Occipital lobe (tissue), 2 donors: Measurements from ENCODE around the gene TMCC3. TPM values are rescaled to one million over a fixed set of nuclear protein-coding genes. Genes with fewer than 3 reads are reported as not detected.
"Not testable (repeated sequence)": the region's sequence is repeated elsewhere in the genome, so short reads cannot be mapped to it uniquely, and the experiment has no call there.

Source experiments
- DNase-seq: peaks from one replicate; lab custom pipeline; 2025; lab: John Stamatoyannopoulos, UW
- total RNA-seq: library from RNA; depleted of rRNA; stranded (reverse); fragments of >200 nt; gene quantifications from one replicate; pipeline ENCODE4 v1.2.3, GENCODE V29; 2014

Gene TMCC3
- total RNA-seq, 1 donor from 2014 or later, result 8.7 TPM

GRCh38 chr12:94603434-94604365 is 46.7 kb downstream of the TMCC3 start:
- DNase-seq, result no peak

GRCh38 chr12:94602024-94602423 is 48.3 kb downstream of the TMCC3 start:
- no peak for DNase-seq

GRCh38 chr12:94601307-94601706 is 49.0 kb downstream of the TMCC3 start:
- DNase-seq, result not testable (repeated sequence)

- DNase-seq, result no peak
Measured at GRCh38 chr12:94599189-94599588, 51.2 kb downstream of the TMCC3 start.

- no peak for DNase-seq
Measured at GRCh38 chr12:94597268-94597667, 53.1 kb downstream of the TMCC3 start.

GRCh38 chr12:94596596-94596995 is 53.8 kb downstream of the TMCC3 start:
- no peak for DNase-seq

GRCh38 chr12:94595152-94595551 is 55.2 kb downstream of the TMCC3 start:
- no peak for DNase-seq

GRCh38 chr12:94594443-94594825 is 55.9 kb downstream of the TMCC3 start:
- DNase-seq, result no peak

- no peak for DNase-seq
Measured at GRCh38 chr12:94593822-94594442, 56.4 kb downstream of the TMCC3 start.

GRCh38 chr12:94592723-94593122 is 57.6 kb downstream of the TMCC3 start:
- DNase-seq, result not testable (repeated sequence)

- DNase-seq, result no peak
Measured at GRCh38 chr12:94592080-94592479, 58.3 kb downstream of the TMCC3 start.

- DNase-seq, result no peak
Measured at GRCh38 chr12:94590428-94590827, 59.9 kb downstream of the TMCC3 start.

- no peak for DNase-seq
Measured at GRCh38 chr12:94589591-94590001, 60.8 kb downstream of the TMCC3 start.

GRCh38 chr12:94588346-94588745 is 62.0 kb downstream of the TMCC3 start:
- DNase-seq, result no peak

GRCh38 chr12:94587266-94588241 is 62.8 kb downstream of the TMCC3 start:
- no peak for DNase-seq

GRCh38 chr12:94586589-94587259 is 63.6 kb downstream of the TMCC3 start:
- no peak for DNase-seq

- DNase-seq, result no peak
Measured at GRCh38 chr12:94585626-94586025, 64.7 kb downstream of the TMCC3 start.

- DNase-seq, result no peak
Measured at GRCh38 chr12:94584377-94584776, 66.0 kb downstream of the TMCC3 start.

GRCh38 chr12:94582591-94582990 is 67.8 kb downstream of the TMCC3 start:
- DNase-seq, result no peak

GRCh38 chr12:94575645-94576403 is 74.5 kb downstream of the TMCC3 start:
- DNase-seq, result no peak
